ENCODE measurements around the gene WDR76.

DNA sequence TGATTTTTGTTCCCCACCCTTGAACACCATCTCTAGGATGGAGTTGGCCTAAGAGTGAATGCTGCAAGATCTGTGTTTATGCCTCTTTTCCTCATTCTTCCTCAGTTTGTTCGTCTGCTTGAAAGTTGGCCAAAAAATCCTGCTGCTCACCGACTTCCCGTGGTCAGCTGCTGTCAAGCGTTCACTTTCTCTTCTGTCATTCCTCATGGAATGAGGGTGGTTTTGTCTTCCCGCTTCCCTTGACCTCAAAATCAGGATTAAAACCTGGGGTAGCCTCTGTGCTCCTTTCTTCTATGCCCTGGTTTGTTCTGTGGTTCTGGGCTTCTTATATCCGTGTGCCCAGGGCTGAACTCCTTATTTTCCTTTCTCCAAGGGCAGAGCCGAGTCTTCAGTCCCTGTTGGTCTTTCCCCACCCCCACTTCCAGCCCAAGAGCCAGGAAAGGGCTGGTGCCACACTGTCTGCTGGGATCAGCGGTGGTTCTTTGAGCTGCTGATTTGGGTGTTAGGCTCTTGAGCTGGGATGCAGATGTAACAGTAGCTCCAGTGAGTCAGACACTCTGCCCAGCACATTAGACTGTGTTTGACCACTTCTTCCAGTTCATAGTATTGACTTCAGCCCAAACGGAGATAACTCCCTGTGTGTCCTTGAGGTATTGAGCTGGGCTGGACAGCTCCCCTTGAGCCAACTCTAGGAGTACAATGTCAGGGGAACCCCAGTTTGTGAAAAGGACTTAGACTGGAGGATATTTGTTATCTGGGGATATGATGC lies 32.3 kb upstream of the WDR76 start:
- TF ChIP-seq NFRKB (IDR thresholded peaks at IDR 0.05), result no peak
- no peak for TF ChIP-seq FOXK2 (IDR thresholded peaks at IDR 0.05)
- TF ChIP-seq FOXM1 (IDR thresholded peaks at IDR 0.05; ENCODE audit: borderline replicate concordance), result no peak
- no peak for TF ChIP-seq ZNF384 (IDR thresholded peaks at IDR 0.05)
- no peak for TF ChIP-seq TARDBP (IDR thresholded peaks at IDR 0.05)
- no peak for TF ChIP-seq FOXA1 (IDR thresholded peaks at IDR 0.05)
